ENCODE results near the gene BHLHE41.

BHLHE41 gene

DNA sequence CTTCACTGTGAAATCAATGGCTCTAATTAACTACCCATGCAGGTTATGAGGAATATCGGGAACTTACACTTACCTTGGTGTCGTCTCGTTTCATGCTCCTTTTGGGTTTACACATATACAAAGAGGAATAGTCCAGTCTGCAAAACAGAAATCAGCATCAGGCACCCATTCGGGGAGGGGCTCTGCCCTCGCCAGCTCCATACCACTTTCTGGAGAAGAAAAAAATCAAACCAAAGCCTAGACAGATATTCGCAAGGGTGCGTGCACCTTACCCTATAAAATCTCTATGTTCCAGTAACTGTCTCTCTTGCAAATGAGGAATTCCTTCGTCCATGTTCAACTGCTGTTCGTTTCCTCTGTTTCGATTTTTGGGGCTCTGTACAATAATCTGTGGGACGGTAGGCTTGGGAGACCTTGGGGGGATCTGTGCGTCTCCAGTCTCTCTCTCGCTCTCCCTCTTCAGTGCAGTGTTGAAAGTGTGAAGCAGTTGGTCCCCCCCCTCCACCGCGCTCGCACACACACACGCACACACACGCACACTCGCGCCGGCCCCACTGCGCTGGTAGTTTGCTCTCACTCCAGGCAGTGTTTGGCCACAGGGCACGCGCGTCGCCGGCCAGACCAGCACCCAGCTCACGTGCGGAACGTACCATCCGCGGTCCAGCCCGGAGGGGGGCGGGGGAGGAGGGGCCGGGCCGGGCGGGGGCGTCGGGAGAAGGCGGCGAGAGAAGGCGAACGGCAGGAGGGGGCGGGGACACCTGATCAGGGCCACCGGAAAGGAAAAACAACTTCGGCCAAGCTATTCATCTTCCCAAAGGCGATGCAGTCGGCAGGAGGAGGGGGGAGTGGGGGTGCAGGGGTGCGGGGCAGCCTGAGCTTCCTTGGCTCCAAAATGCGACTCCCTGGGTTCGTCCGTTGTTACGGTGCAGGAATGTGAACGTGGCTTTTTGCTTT lies at the start of gene BHLHE41:
Gene BHLHE41, minus strand, starts transcription at position 592 of the 954 bp plus-strand sequence. Its CDS starts 258 bp downstream, at position 334.
- DNase-seq = peak; percentile 23

DNA sequence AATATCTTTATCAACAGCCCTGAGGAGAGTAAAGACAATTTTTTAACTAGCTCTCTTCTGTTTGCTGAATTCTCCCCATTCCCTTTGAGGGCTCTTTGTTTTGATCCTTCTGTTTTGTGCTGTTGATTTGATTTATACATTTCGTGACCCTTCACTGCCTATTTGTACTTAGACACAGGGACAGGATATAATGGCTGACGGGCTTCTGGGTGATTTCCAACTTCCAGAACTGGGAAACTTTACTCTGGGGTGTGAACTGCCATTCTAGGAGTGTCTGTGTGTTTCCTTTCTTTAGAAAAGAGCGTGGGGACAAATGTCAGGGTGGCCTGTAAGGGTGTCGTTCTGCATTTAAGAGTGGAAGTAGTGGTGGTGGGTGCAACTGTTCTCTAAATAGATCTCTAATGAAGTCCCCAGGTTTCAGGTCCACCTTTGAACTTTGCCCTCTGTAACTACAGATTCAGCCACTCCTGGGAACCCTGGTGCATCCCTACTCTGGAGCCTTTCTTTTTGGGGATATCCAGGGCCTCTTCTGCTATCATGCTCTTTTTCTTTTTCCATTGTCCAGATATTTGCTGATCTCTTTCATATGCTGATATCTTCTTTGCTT lies 48.2 kb upstream of the BHLHE41 start:
- DNase-seq = no peak

DNA sequence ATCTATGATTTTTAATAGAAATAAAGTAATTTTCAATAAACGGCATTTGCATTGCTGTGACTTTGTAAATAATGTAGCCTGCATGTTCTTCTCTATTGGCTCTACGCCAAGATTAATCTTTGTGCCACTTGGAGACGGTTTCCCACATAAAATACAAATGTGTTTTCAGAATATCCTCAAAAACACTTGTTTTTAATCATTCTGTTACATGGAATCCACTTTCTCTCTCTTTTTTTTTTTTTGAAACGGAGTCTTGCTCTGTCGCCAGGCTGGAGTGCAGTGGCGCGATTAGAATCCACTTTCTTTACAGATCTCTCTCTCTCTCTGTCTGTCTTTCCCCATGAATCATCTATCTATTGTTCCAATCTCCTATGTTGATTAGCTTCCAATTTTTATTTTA lies 47.7 kb upstream of the BHLHE41 start:
- no peak for DNase-seq

DNA sequence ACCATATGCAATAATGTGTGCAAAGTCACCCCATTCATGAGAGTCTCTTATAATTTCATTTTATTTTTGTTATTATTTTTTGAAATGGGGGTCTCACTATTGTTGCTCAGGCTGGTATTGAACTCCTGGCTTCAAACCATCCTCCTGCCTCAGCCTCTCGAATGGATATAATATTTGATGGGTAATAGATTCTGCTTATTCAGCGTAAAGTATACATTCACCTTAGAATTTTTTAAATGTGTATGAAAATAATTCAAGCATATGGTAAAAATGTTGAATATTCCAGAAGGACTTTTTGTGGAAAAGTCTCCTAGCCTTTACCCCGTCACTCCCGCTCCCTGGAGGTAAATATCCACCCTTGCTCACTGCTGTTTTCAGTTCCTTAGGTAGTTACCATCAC lies 47.2 kb upstream of the BHLHE41 start:
- no peak for DNase-seq

DNA sequence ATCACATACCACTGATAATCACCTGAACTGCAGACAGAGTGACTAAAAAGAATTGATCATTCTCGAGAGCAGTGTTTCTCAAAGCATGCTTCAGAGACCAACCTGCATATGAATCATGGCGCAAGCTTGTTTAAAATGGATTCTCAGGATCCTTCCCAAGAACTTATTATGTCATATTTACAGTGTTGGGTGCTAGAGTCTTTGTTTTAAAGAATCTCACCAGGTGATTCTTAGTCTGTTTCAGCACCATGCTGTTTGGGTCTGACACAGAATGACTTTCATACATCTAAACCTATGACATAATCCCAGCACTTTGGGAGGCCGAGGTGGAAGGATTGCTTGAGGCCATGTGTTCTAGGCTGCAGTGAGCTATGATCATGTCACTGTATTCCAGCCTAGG lies 39.3 kb upstream of the BHLHE41 start:
- DNase-seq = no peak

DNA sequence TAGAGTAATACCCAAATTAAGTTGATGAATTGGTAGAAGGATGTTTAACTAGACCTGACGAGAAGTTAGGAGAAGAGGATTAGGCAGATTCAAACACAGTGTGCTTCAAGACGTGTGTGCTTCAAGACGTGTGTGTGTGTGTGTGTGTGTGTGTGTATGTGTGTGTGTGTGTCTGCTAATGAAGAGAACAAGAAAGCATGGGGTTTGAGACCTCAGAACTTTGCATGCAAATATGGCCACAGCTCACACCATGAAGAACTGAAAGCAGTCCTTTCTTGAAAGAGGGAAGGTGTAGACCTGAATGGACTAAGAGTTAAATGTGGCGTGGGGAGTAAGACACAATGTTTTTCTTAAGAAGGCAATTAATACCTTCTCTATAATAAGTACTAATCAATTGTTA lies 38.1 kb upstream of the BHLHE41 start:
- DNase-seq = no peak

DNA sequence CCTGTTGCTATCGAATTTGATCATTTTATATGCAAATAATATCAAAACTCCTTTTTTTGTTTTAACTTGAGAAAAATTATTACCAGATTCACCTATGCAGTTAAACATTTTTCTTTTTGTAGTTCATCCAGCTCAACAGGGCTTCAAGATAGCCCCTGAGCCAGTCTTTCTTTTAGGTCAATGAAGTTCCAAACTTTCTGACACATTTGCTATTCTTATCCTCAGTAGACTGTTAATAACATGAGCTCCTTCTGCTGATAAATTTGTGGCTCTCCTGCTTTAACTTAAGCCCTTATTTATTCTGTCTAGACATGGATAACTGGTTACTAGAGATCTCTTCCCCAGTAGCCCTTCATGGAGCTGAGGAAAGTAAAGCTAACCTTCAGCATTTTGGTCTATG lies 37.3 kb upstream of the BHLHE41 start:
- no peak for DNase-seq

DNA sequence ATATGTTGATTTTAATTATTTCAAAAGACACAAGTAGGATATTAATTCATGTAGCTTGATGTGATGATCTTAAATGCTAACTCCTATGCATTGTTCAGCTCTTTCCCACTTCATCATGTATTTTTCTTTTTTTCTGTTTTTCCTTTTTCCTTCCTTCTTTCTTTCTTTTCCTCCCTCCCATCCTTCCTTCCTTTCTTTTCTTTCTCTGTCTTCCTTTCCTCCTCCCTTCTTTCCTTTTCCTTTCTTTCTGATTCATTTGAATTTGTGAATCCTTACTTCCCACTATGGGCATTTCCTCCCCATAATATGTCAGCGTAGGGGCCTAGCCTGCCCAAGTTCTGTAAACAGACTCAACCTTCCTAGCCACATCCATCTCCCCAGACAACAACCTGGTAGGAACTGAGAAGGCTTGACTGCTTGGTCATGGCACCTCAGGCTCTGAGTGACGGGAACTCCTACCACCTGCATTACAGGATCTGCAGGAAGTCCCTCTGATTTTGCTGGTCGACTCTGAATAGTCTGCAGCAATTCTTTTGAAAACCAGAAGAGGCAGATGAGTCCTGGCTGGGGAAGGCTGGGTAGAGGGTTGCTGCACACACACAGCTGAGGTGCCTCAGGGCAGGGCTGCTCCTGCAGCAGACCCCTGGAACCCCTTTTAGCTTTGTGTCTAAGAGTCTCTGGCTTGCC lies 33.4 kb upstream of the BHLHE41 start:
- DNase-seq = no peak

DNA sequence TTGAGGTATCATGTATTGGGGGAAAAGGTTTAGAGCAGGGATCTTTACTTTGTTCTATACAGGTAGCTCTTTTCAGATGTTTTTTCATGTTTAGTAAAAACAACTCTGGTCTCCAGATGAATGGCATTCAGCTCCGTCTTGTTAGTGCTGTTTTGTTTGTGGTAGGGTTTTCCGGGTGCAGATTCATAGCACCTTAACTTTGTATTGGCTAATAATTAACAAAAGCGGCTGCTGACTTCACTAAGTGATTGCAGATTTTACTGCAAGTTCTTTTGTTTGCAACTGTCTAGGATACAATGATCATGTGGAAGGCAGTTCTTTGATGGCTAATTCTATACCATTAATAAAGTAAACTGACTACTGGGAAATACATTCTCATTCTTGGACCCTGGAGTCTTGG lies 32.2 kb upstream of the BHLHE41 start:
- no peak for DNase-seq

DNA sequence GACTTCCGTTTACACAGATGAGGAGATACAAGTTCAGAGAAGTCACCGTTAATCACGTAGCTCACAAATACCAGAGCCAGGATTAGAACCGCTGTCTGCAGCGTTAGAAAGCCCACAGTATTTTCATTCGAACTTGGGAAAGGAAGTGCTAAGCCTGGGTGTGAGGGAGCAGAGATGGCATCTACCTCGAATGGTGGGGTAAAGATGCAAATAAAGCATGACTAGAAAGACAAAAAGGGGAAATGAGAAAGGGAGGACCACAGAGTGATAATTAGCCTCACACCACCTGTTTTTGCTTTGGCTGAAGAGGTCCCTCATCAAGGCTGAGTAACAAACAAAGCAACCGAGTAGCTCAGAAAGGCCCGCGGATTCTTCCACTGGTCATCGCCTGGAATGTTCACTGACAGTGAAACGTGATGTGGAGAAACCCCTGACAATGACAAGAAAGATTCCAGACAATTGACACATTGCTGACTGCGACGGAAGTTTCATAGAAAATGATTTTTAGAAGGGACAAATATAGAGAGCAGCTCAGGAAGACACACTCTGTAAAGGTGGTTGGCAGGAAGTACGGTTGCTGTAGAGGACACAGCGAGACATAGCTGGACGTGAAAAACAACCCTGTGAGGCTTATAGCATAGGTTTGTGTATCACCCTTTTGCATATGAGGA lies 31.5 kb upstream of the BHLHE41 start:
- no peak for DNase-seq

DNA sequence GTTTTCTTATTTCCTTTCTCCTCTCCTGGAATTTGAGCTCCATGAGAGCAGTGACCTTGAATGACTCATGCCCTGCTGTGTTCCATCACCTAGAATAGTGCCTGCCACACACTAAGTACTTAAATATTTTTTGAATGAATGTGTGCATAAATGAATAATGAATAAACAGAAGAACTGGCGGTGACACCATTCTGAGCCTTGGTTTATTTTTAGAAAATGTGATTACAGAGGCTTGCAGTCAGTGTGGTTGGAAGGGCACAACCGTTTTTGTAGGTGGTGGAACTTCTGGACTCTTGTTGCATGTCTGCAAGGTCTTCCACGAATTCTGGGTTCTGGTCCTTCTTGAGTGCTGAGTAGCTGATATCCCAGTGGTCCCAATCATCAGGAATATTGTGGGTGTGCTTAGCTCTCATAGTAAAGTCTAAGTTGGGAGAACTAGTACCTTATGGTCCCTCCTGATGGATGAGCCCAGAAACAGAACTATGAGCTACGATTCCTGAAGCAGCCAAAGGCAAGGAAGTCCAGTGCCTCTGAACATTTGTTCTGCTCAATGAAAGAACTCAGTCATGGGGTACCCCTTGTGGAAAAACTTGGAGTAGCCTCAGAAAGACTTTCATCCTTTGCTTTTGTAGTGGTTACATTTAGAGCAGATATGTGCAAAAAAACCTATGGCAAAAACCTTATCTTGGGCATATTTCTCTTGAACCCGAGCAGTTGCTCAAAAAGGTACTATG lies 28.8 kb upstream of the BHLHE41 start:
- DNase-seq = no peak

DNA sequence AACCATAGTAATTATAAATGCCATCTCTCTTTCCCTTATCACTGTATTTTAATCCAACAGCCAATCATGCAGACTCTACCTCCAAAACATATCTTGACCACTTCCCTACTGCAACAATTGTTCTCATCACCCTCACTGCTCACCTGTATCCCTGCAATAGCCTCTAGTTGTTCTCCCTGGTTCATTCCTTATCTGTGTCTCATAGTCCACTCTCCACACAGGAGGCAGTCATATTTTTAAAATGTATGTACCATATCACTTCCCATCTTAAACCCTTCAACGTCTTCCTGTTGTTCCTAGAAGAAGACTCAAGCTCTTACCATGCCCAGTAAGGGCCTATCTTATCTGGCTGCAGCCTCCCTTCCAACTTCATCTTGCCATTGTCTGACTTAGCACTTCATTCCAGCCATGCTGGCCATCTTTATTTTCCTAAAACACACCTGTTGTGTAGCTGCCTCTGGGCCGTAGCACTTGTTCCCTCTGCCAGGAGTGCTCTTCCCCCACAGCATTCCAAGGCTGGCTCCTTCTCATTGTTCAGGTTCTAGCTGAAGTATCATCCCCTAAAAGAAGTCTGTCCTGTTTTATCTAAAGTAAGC lies 27.8 kb upstream of the BHLHE41 start:
- DNase-seq = no peak

DNA sequence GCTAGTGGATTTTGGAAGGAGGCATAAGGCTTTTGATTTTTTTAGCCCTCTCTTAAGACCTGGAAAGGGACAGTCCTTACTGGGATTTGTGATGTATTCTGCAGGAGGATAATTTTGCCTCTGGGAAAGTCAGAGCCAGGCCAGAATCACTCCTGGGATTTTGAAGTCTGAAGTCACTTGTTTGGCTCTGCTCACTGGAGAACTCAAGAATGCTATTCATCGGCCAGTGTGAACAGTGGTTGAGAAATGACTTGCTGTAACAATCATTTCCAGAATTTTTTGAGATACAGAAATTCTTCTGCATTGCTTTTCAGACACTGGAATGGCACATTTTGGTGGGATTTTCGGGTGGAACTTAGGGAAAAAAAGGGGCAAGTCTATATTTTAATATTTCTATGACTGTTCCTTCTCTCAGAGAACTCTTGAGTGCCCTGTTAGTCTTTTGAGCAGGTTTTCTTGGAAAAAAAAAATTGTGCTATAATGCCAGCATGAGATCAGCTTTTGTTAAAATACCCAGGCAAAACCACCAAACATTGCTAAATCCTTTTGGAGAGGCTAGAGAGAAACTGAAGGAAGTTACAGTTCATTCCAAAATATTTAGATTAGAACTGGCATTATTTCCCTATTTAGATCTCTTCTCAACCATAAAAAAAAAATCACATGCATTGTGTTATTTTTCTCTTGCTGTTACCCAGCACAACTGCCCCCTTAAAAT lies 26.1 kb upstream of the BHLHE41 start:
- DNase-seq = no peak

DNA sequence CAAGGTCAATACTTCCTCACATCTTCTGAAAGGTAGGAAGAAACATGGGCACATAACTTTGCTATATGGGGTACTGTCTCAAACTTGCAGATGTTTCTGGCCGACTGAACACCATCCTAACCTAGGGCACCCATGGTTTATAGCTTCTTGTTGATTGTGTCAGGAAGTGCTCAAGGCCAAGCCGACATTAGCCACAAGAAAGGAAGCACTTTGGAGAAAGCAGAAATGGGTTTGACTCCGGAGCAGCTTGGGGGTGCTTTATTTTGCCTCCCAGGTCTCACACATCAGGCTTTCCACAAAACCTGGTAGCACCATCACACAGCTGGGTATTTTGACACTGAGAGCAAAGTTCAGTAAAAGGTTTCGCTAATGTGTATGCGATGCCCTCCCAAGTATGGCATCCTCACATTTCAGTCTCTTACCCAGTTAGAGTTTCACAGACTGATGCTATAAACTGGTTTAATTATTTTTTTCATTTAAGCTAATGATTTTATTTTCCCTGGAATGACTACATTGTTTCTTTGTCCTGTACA lies 25.2 kb upstream of the BHLHE41 start:
- DNase-seq = no peak

DNA sequence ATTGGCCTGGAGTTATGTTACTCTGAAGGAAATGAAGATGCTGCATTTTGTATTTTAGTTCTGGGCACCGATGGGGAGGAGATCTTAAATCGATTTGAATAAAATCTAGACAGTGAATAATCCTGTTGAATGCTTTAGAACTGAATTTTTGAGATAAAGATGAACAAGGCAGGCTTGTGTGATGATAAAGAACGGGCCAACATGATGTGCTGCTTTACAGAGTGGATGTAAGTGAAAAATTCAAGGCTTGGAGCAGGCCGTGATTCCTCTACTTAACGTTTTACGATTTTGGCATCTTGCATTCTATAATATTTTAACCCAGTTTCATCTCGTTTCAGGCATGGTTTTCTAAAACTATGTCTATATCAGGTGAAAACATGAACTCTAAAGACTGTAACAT lies 23.5 kb upstream of the BHLHE41 start:
- DNase-seq = no peak

DNA sequence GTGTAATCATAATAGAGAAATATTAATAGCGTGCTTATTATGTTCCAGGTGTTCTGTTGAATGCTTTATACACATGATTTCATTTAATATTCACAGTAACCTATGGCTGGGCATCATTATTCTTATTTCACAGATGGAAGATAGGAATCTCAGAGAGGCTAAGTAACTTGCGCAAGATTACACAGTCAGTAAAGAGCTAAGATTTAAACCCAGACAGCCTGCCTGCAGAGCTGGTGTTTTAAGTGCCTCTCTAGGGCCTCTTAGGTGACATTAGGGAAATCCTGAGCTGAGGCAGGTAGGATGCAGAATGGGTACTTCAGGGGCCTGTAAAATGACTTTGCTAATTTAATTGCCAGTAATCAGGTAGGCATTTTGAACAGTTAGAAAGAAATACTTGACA lies 18.5 kb upstream of the BHLHE41 start:
- DNase-seq = no peak

DNA sequence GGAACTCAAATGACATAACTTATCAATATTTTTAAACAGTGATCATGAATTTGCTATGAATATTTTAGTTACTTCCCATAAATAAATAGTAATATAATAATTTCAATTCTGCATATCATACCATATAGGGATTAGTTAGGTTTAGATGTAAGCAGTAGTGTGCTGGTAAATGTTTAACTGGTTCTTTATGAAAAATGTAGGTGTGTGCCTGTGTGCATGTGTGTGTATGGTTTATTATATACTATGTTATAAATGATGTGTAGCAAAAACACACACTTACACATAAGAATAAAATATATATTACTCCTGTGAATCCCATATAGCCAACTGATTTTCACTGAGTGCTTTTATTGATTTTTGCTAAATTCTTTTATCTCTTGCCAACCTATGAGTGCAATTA lies 14.0 kb upstream of the BHLHE41 start:
- no peak for DNase-seq

DNA sequence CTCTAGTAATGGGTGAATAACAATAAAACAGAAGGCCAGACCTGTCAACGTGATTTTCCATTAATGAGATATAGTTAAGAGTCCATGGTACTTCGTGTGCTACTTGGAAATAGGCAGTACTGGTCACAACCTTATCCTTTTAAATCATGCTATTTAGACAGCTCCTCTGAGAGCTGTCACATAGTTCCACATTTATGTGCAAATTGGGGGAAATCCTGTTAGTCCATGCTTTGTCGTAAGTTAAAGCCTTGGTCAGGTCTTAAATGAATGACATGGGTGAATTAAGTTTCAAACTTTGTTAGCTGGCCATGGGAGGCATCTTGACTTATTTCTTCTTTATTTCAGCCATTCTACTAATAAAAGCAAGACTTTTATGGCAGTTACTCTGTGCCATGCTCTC lies 11.9 kb upstream of the BHLHE41 start:
- no peak for DNase-seq

DNA sequence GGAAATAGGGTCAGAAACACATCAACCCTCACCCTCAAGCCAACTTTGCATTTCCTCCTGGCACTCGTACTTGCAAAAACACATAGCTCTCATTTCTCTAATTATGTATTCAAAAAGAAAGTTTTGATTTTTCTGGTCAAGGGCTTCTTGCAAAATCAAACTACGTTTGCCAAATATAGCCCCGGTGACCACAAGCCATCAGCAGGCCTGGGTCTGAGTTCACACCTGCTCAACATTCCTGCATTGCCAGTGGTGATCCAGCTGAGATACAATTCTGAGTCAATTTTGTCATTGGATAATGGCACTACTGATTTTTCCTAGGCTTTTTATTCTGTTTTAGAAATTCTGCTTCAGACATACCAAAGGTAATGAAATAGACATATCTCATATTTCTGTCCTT lies 10.7 kb upstream of the BHLHE41 start:
- no peak for DNase-seq

DNA sequence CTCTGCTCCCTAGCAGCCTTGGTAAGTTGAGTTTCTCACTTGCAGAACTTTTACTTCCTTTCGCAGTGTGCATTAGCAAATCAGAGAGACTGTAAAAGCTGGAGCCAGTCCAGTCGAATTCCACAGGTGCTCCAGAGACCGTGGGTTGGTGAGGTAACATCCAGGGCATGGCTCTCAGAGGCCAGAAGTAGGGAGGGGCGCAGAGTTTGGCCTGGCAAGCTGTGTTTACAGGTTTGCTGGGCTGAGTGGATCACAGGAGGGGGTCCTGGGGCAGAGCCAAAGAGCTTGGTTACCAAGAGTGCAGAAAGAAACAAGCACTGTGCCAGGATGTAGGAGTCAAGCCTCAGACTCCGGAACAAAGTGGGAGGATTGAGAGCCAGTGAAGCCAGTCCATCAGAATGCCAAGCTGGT lies 10.2 kb upstream of the BHLHE41 start:
- no peak for DNase-seq

DNA sequence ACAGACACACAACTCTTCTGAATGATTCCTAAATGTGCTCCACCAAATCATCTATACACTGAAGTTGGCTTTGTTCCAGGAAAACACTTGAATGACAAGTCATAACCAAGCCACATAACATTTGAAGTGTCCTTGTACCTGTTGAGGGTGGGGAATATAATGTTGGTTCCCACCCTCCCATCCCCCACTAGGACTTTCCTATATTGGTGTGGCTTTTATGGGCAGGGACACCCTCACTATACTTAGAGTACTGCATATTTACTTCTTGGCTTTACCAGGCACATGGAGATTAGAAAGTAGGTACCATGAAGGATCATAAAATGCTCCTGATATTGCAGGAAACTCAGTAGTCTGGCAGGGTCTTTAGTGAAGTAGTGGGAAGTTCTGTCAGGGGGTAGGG lies 9.7 kb upstream of the BHLHE41 start:
- DNase-seq = no peak

Data from NCI-H146 (cell line).